Prostate gland (tissue), 2 donors: Measurements from ENCODE around the gene LYZL6. TPM values are rescaled to one million over a fixed set of nuclear protein-coding genes. Genes with fewer than 3 reads are reported as not detected.

Experiments
- DNase-seq: peaks from one replicate; pipeline ENCODE4 v3.0.0-alpha.2; 2019; ENCODE audit warnings: low spot score
- H3K27ac ChIP-seq, 2 donors: fragments of 200-600 bp; sonication (generic); 2 replicates each; pipeline ENCODE4 v1.5.1; 2017 to 2019
- H3K27me3 ChIP-seq: fragments of 200-600 bp; sonication (generic); replicated peaks from 2 replicates; pipeline ENCODE4 v1.5.1; 2019; ENCODE audit not compliant: insufficient read depth
- H3K36me3 ChIP-seq, 2 donors: fragments of 200-600 bp; sonication (generic); 1 replicate in 1 of 2; 2 replicates in 1 of 2; pipeline versions ENCODE4 v1.5.1 to v1.8.1; 2017 to 2019
- H3K4me1 ChIP-seq: fragments of 200-600 bp; sonication (generic); replicated peaks from 2 replicates; pipeline ENCODE4 v1.5.1; 2019
- H3K4me3 ChIP-seq, 2 donors: fragments of 200-600 bp; sonication (generic); 2 replicates each; pipeline ENCODE4 v1.5.1; 2017 to 2019
- H3K9me3 ChIP-seq: fragments of 200-600 bp; sonication (generic); 2 replicates; pipeline ENCODE4 v1.5.1; 2017
- CTCF ChIP-seq, 4 experiments: fragments of 200-600 bp in 2 of 4; fragments of 450-650 bp in 2 of 4; sonication (generic) in 2 of 4; IDR thresholded peaks; 1 replicate in 3 of 4; 2 replicates in 1 of 4; pipeline ENCODE4 v1.5.1; 2016 to 2019; ENCODE audit warnings: antibody characterized with exemption in 4 of 4, mild to moderate bottlenecking in 2 of 4, moderate library complexity in 2 of 4
- POLR2A ChIP-seq: fragments of 450-650 bp; IDR thresholded peaks from one replicate; pipeline ENCODE4 v1.6.1; 2016; ENCODE audit warnings: antibody characterized with exemption, mild to moderate bottlenecking
- POLR2AphosphoS5 ChIP-seq: sonication (generic); formaldehyde crosslinking; IDR thresholded peaks from one replicate; pipeline ENCODE4 v1.6.1; 2017; ENCODE audit warnings: antibody characterized with exemption
- WGBS: methylation state at CpG from one replicate; pipeline ENCODE4 v1.1.5; 2018; 5-methylcytosine and 5-hydroxymethylcytosine counted together
- intact Hi-C: fragments of 100-400 bp; cut with DNase I; formaldehyde crosslinking; loops from one replicate; pipeline ENCODE4 v1.14.2; 2022
- total RNA-seq, 2 donors: library from RNA; depleted of rRNA; stranded (reverse); fragments of >200 nt; gene quantifications; one replicate each; pipeline ENCODE4 v1.1.0, GENCODE V29; 2016

The LYZL6 gene
- total RNA-seq, 2 donors from 2014 or later, result 4.4 TPM; not detected in 1

GRCh38 chr17:35914354-35914753 is 29.2 kb downstream of the LYZL6 start:
- no peaks in the 10 kb centered on the region for H3K9me3 ChIP-seq
- H3K4me1 ChIP-seq, result no peaks in the 10 kb centered on the region
- TF ChIP-seq CTCF (IDR thresholded peaks at IDR 0.05) (no peak), POLR2A (no peak), POLR2AphosphoS5 (no peak)
- 100% methylated on average over 1 of the region's 1 CpG for WGBS
- intact Hi-C loops, result no loop called here
- no peak for DNase-seq
- no peak overlapping the region for H3K4me3 ChIP-seq
- no peaks in the 10 kb centered on the region for H3K27me3 ChIP-seq
- H3K36me3 ChIP-seq, result no peaks in the 10 kb centered on the region
- H3K27ac ChIP-seq, result no peak overlapping the region

- WGBS, result 98% methylated on average over 4 of the region's 4 CpGs
- no peak overlapping the region for H3K4me3 ChIP-seq
- no peaks in the 10 kb centered on the region for H3K9me3 ChIP-seq
- H3K4me1 ChIP-seq, result no peaks in the 10 kb centered on the region
- H3K36me3 ChIP-seq, result no peaks in the 10 kb centered on the region
- TF ChIP-seq POLR2A (no peak), POLR2AphosphoS5 (no peak), CTCF (IDR thresholded peaks at IDR 0.05) (no peak)
- intact Hi-C loops, result no loop called here
- DNase-seq, result no peak
- H3K27ac ChIP-seq, result no peak overlapping the region
- no peaks in the 10 kb centered on the region for H3K27me3 ChIP-seq
Measured at GRCh38 chr17:35913609-35914008, 29.9 kb downstream of the LYZL6 start.

GRCh38 chr17:35912942-35913341 is 30.6 kb downstream of the LYZL6 start:
- no peak for DNase-seq
- intact Hi-C loops, result no loop called here

GRCh38 chr17:35912339-35912912 is 31.1 kb downstream of the LYZL6 start:
- 96% methylated on average over 3 of the region's 3 CpGs for WGBS
- H3K36me3 ChIP-seq, result no peaks in the 10 kb centered on the region
- TF ChIP-seq POLR2A (no peak), POLR2AphosphoS5 (no peak), CTCF (IDR thresholded peaks at IDR 0.05) (no peak)
- intact Hi-C loops, result no loop called here
- no peak overlapping the region for H3K27ac ChIP-seq
- H3K9me3 ChIP-seq, result no peaks in the 10 kb centered on the region
- no peak overlapping the region for H3K4me3 ChIP-seq
- DNase-seq, result no peak
- H3K4me1 ChIP-seq, result no peaks in the 10 kb centered on the region
- no peaks in the 10 kb centered on the region for H3K27me3 ChIP-seq

More at GRCh38 chr17:35912942-35913341, 30.6 kb downstream of the LYZL6 start:
- WGBS, result 90% methylated on average over 2 of the region's 2 CpGs
- Histone ChIP-seq H3K9me3 (no peaks in the 10 kb centered on the region), H3K27ac (no peak overlapping the region), H3K27me3 (no peaks in the 10 kb centered on the region), H3K4me1 (no peaks in the 10 kb centered on the region), H3K4me3 (no peak overlapping the region), H3K36me3 (no peaks in the 10 kb centered on the region)
- no peak for TF ChIP-seq POLR2A
- no peak for TF ChIP-seq POLR2AphosphoS5
- no peak for TF ChIP-seq CTCF (IDR thresholded peaks at IDR 0.05)

- no peak overlapping the region for H3K4me3 ChIP-seq
- intact Hi-C loops, result no loop called here
- TF ChIP-seq POLR2A, result no peak
- no peak for TF ChIP-seq CTCF (IDR thresholded peaks at IDR 0.05)
- no peak for TF ChIP-seq POLR2AphosphoS5
- no peak for DNase-seq
- no peaks in the 10 kb centered on the region for H3K4me1 ChIP-seq
- no peaks in the 10 kb centered on the region for H3K27me3 ChIP-seq
- H3K9me3 ChIP-seq, result no peaks in the 10 kb centered on the region
- H3K27ac ChIP-seq, result no peak overlapping the region
- H3K36me3 ChIP-seq, result no peaks in the 10 kb centered on the region
- 87% methylated on average over 3 of the region's 3 CpGs for WGBS
Measured at GRCh38 chr17:35909408-35909807, 34.1 kb downstream of the LYZL6 start.
